GM19438 (cell line): Measurements from ENCODE around the gene UNC79.

ENCODE experiments used
- ATAC-seq: cut with Tn5 transposase; IDR thresholded peaks from one replicate; pipeline ENCODE4 v1.9.1; 2021; ENCODE audit warnings: low read depth; ENCODE audit not compliant: unreplicated experiment

The UNC79 gene

GRCh38 chr14:93702946-93703345, 272.2 kb downstream of the UNC79 start:
- ATAC-seq = no peak

GRCh38 chr14:93703941-93704340, 273.2 kb downstream of the UNC79 start:
- ATAC-seq = no peak

DNA sequence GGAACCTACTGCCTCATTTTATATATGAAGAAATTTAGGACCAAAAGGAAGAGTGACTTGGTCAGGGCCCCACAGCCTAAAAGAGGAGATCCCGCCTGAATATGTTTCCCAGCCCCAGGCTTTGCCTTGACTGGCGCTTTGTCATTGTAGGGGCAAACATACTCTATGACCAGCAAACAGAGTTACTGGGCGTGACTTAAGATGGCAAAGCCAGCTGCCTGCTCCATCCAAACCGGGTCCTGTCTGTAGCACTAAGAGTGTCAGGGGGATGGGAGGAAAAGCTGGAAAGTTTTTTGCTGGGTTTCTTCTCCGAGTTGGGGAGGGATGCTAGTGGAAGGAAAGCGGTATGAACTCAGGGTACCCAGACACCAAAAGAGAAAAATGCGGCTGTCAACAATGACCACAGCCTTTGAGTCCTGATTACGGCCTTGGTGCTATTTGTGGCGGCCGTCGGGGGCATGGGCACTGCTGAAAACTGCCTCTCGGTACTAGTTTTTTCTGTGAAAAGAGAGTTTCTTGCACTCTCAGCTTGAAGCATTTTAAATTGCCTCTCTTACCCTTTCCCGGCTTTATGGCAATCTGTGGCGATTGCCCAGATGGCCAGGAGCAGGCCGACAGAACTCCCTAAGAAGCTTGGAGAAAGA, 274.9 kb downstream of the UNC79 start:
- ATAC-seq = no peak

- ATAC-seq = no peak
These were observed 275.7 kb downstream of the UNC79 start for GRCh38 chr14:93706360-93706955.

DNA sequence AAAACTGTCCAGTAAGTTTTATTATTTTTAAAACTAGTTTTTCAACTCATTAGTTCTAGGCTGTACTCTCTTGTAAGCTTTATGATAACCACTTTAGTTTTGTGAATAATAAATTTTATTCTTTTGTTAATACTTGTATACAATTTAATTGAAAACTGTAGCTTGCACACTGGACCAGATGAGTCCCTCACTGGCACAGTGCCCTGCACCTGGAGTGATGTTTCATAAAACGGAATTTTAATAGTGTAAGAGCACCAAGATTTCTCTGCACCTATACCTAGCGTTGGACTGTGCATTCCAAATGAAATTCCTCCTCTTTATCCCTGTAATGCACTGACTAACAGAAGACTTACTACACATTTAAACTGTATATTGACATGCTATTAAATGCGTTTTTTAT, 276.7 kb downstream of the UNC79 start:
- no peak for ATAC-seq

DNA sequence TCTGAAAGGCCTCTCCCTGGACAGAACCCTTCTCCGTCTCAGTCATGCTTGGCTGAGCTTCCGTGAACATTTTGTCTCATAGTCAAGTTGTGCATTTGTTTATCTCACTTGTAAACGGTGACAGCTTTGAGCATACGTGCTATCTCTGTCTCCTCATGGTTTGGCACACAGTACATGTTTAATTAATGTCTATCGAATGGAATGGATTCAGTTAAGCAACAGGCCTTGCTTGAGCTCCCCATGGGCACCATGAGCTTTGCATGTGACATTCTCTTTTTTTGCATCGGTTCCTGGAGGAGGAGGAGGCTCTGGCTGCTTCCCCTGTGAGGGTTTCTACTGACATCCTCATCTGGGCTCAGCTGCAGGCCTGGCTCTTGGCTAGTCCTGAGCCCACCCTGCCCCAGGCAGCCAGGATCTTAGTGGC, 277.6 kb downstream of the UNC79 start:
- ATAC-seq = no peak

DNA sequence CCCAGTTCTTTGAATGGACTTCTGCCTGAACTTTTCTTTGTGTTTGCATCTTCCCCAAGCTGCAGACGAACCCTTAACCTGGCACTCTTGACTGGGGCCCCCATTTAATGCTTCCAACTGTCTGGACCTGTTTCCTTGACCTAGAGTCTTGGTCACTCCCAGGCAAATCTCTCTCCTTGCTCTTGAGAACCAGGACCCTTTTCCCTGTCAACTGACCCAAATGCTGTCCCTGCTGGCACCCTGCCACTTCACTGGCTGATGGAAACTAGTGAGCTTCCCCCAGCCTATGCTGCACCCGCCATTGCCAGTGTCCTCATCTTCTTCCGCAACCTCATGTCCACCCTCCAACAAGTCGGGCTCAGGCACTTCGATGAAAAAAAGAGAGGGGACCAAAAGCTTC, 278.1 kb downstream of the UNC79 start:
- ATAC-seq = no peak

- ATAC-seq = no peak
These were observed 278.5 kb downstream of the UNC79 start for GRCh38 chr14:93709249-93709648.

GRCh38 chr14:93712079-93712837, 281.5 kb downstream of the UNC79 start:
- ATAC-seq = no peak

DNA sequence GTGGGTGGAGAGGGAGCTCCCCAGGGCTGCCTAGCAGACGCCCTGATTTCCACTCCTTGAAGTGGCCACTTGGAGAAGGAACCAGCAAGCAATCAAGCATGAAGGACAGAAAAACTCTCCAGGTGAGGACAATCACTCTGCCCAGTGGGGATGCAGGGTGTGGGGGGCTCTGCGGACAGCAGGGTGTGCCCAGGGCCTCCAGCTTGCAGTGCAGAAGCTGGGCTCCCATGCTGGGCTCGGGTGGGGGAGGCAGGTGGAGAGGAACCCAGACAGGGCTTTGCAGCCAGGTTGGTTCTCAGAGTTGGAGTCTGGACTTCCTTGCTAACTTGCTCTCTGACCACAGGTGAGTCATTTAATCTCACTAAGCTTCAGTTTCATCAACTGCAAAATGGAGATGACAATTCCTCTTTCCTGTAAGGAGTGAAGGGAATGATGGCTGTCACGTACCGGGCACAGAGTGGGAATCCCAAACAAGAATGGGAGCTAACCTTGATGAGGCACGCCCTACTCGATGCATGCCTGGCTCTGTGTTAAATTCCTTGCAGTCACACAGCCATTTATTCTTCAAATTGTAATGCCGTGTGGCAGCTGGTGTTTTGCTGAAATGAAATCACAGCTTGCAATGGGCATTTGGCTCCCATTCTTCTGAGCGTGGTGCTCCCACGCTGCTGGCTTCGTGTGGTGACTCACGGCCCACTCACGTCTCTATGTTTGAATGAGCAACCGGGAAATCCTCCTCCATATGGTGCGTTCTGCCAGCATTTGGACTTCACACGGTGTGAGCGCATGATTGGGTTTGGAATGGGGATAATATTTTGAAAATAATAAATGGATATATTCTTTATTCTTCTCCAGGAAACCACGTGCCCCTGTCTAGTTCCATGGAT, 282.3 kb downstream of the UNC79 start:
- ATAC-seq = no peak

GRCh38 chr14:93713726-93714405, 283.1 kb downstream of the UNC79 start:
- ATAC-seq = no peak

- ATAC-seq = no peak
These were observed 283.9 kb downstream of the UNC79 start for GRCh38 chr14:93714605-93715004.

- no peak for ATAC-seq
These were observed 284.7 kb downstream of the UNC79 start for GRCh38 chr14:93715279-93715927.

GRCh38 chr14:93716002-93716745, 285.4 kb downstream of the UNC79 start:
- no peak for ATAC-seq

DNA sequence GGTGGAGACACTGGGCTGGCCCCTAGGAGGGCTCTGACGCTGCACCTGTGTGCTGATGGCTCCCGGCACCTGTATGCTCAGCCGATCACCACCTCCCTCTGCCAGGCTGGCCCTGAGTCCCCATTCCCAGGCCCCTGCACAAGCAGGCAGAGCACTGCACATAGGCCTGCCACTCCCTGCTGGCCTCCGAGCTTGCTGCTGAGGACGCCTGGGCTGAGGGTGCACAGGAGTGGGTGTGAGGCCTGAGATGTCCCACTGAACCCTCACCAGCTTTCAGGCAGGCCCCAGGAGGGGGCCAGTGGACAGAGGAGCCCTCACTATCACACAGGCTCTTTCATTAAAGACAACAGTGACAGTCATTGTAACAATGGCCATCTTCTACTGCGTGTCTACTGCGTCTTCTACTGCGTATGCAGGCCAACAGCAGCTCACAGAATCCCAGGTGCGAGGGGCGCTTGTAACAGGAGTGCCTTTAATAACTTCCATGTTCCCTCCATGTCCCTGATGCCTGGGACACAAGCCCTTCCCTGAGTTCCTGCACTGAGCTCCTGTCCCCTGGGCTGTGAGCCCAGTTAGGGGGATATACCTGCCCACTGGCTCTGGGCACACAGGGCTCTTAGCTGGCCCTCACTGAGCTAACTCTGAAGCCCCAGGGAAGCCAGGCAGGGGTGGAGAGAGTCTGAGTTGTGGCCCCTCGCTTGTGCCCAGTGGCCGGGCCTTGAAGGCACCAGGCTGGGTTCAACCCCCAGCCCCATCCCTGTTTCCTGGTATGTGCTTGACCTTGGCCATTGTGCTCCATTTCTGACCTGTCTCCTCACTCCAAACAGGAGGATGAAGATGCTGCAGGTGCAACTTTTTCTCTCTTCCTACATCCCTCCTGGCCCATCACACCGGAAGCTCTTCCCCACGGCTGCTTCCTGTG, 286.3 kb downstream of the UNC79 start:
- no peak for ATAC-seq

DNA sequence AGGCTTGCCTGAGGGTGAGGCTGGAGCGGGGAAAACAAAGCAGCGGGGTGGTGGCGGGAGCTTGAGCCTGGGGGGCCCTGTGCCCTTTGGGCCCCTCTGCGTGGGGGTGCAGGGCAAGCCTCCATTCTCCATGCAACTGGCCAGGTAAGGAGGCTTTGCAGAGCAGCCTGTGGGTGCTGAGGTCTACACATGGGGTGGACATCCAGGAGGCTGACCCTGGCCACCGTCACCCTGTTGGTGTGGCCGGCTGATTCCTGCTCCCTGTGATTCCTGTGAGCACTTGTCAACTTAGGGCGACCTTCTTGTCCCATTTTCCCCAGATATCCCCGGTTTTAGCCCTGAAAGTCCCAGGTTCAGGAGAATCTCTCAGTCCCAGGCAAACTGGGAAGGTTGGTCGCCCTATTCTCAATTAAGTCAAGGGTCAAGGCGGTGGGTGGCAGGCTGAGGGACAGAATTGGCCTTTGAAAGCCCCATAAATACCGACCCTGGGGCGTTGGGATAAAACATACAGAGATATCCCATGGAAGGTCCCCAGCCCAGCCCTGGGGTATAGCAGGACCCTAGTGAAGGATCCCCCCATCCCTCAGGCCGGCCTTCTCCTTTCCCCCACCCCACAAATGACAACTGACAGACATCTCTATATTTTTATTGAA, 287.1 kb downstream of the UNC79 start:
- ATAC-seq = no peak

DNA sequence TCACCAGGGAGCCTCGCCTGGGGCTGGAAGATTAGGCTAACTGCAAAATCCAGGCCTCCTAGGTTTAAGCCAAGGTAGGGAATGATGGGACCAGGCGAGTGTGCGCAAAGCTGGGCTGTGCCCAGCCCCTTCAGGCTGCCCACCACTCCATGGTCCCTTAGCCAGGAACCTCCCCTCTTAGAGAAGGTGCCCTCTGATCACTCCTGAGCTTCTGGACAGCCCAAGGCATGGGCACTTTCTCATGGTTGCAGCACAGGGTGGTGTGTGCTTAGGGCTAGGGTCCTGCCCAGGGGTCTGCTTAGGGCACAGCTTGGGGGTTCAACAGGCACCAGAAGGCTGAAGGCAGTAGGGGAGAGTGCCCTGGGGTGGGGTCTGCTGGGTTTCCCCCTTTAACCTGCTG, 288.5 kb downstream of the UNC79 start:
- no peak for ATAC-seq
